Measurements from ENCODE around the gene AGBL4.

Gene AGBL4

GRCh38 chr1:49171941-49172593 is 851.7 kb downstream of the AGBL4 start:
- peak; percentile 26 for DNase-seq

- DNase-seq: no peak
Observed at GRCh38 chr1:49166031-49166430, 857.7 kb downstream of the AGBL4 start.

GRCh38 chr1:49163031-49163430 is 860.7 kb downstream of the AGBL4 start:
- peak; percentile 89 for DNase-seq

- DNase-seq: no peak
Observed at GRCh38 chr1:49160677-49161076, 863.1 kb downstream of the AGBL4 start.

GRCh38 chr1:49136738-49137251 is 887.0 kb downstream of the AGBL4 start:
- peak; percentile 6 for DNase-seq

- no peak for DNase-seq
Observed at GRCh38 chr1:49125746-49126145, 898.0 kb downstream of the AGBL4 start.

GRCh38 chr1:49111931-49112330 is 911.8 kb downstream of the AGBL4 start:
- DNase-seq: no peak

- peak; percentile 20 for DNase-seq
Observed at GRCh38 chr1:49106445-49106844, 917.3 kb downstream of the AGBL4 start.

GRCh38 chr1:49104575-49104974 is 919.2 kb downstream of the AGBL4 start:
- peak; percentile 3 for DNase-seq

- DNase-seq: peak; percentile 96
Observed at GRCh38 chr1:49102752-49103151, 921.0 kb downstream of the AGBL4 start.

GRCh38 chr1:49098866-49099265 is 924.9 kb downstream of the AGBL4 start:
- DNase-seq: no peak

- DNase-seq: no peak
Observed at GRCh38 chr1:49086327-49086726, 937.4 kb downstream of the AGBL4 start.

GRCh38 chr1:49085079-49085478 is 938.7 kb downstream of the AGBL4 start:
- no peak for DNase-seq

- DNase-seq: peak; percentile 98
Observed at GRCh38 chr1:49060766-49061165, 963.0 kb downstream of the AGBL4 start.

GRCh38 chr1:49059087-49059486 is 964.7 kb downstream of the AGBL4 start:
- DNase-seq: no peak

- no peak for DNase-seq
Observed at GRCh38 chr1:49052102-49052501, 971.7 kb downstream of the AGBL4 start.

- DNase-seq: no peak
Observed at GRCh38 chr1:49051647-49052046, 972.1 kb downstream of the AGBL4 start.

GRCh38 chr1:49050041-49050440 is 973.7 kb downstream of the AGBL4 start:
- DNase-seq: no peak

GRCh38 chr1:49048188-49048587 is 975.6 kb downstream of the AGBL4 start:
- DNase-seq: no peak

GRCh38 chr1:49046305-49046704 is 977.4 kb downstream of the AGBL4 start:
- DNase-seq: no peak

- no peak for DNase-seq
Observed at GRCh38 chr1:49045371-49045770, 978.4 kb downstream of the AGBL4 start.

GRCh38 chr1:49036700-49037099 is 987.1 kb downstream of the AGBL4 start:
- no peak for DNase-seq

- DNase-seq: no peak
Observed at GRCh38 chr1:49028396-49028795, 995.4 kb downstream of the AGBL4 start.

- DNase-seq: peak; percentile 54
Observed at GRCh38 chr1:49026230-49026811, 997.4 kb downstream of the AGBL4 start.
